Limb (tissue), 2 donors: ENCODE measurements around the gene PNPLA5.

Source experiments
- DNase-seq, 2 donors: peaks; one replicate each; pipeline ENCODE4 v3.0.0-alpha.2; 2016; ENCODE audit errors: extremely low spot score in 2 of 2

PNPLA5 gene

DNA sequence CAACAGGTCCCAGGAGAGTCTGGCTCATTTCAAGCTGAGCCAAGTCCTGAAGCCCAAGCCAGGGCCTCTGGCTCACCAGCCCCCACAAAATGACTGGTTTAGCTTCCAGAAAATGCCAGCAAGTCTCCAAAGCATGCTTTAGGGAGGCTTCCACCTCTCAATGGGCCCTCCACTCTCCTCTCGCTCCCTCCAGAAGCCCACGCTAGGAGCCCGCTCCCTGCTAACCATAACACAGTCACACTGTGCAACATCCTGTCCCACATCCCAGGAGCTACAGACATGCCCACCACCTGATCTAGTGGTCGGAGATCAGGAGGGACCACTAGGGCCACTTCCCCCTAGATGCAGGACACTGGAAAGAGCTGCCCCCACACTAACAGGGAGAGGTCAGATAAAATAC, 36.4 kb downstream of the PNPLA5 start:
- DNase-seq = no peak

DNA sequence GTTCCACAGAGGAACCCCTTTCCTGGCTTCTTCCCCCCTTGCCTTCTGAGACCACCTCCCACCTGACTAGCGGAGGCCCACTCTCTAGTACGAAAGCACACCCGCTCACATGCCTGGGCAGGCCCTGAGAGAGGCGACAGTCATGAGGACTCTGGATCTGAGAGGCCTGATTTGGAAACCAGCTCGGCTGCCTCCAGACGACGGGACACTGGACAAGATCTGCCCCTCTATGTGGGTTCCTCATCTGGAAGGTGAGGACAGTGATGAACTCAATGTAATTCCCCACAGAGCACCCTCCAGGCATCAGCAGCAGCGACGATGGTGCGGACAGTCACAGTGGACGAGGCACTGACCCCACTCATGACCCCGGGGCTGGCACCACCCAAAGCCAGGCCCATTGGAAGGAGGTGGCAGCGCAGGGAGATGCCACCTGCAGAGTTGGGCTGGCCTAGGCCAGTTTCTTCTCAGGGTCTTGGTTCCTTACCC, 37.0 kb downstream of the PNPLA5 start:
- DNase-seq = no peak

DNA sequence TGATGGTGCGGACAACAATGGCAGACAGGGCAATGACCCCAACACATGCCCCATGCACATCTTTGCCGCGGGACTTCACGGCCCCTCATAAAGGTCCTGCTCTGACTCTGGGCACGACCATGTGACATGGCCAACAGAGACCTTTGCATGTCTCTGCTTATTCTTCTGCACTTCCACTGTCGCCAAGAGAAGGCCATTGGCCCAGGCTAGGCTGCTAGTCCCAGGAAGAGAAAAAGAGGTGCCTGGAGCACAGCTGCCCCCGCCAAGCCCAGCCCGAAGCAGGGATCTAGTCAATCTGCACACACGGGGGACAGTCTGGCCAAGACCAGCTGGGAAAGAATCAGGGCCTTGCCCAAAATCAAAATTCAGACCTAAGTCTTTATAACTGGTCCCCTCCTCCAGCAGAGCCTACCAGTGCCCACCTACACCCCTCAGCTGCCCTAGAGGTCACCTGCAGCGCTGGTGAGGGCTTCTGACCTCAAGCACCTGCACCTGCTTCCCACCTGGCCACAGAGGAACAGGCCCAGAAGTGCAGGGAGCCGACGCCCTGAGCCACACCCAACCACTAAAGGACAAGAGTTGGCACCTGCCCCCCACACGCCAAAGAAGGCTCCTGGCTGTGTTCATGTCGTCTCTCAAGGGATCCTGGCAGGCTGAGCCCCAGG, 37.6 kb downstream of the PNPLA5 start:
- DNase-seq = no peak

DNA sequence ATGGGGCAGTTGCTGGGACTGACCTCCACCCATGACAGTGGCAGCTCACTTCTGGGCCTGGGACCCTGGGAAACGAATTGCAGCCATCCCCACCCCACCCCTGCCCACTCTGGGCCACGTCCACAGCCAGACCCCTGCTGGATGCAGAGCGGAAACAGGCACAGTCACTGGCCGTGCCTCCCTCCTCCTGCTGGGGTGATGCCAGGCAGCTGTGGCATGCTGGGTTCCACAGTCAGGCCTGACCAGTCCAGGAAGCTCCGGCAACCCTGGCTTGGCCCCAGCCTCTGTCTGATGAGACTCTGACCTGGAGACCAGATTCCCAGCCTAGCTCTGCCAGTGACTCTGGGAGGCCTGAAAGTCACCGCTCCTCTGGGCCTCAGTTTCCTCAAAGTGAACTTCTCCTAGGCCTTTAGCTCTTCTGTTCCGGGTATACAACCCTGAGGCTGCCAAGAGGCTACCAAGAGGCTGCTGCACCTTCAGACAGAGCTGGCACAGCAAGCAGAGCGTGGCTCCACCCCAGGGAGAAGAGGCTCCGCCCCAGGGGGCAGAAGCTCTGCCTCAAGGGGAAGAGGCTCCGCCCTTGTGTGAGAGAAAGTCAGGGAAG, 38.4 kb downstream of the PNPLA5 start:
- peak in 1 of 2 donors; percentile 24 for DNase-seq

DNA sequence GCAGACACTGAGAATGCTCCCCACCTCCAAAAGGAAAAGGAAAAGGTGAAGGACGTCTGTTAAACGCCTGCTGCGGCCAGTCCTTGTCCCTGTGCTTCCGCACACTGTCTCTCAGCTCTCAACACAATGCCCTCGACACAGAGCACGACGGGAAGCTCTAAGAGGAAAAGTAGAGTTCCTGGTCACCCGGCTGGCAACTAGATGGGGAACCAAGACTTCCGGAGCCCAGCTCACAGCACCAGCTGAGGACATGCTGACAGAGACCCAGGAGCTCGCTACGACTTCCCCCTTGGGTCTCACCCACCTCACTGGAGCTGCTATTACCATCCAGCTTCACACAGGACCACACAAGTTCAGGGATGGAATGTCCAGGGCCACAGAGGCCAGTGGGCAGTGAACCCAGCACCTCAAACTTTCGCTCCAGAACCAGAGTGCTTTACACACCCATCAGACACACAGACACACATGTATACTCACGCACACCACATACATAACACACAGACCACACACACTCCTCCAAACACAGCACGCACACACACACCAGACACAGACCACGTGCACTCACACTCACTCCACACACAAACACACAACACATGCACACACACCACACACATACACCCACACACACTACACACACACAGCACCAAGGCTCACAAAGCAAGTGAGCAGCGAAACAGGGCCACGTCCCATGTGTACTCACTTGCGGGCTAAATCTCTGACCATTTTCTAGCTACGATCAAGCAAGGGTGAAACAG, 39.1 kb downstream of the PNPLA5 start:
- no peak for DNase-seq

DNA sequence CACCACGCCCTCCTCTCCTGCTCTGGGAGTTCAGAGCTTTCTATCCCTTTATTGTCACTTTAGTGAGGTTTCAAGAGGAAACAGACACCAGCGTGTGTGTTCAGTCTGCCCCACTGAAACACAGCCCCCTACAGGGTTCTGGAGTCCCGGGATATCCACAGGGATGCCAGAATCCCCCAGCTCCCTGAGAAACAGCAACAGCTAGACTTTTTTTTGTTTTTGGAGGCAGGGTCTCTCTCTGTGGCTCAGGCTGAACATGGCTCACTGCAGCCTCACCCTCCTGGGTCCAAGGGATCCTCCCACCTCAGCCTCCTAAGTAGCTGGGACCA, 39.9 kb downstream of the PNPLA5 start:
- DNase-seq = no peak

DNA sequence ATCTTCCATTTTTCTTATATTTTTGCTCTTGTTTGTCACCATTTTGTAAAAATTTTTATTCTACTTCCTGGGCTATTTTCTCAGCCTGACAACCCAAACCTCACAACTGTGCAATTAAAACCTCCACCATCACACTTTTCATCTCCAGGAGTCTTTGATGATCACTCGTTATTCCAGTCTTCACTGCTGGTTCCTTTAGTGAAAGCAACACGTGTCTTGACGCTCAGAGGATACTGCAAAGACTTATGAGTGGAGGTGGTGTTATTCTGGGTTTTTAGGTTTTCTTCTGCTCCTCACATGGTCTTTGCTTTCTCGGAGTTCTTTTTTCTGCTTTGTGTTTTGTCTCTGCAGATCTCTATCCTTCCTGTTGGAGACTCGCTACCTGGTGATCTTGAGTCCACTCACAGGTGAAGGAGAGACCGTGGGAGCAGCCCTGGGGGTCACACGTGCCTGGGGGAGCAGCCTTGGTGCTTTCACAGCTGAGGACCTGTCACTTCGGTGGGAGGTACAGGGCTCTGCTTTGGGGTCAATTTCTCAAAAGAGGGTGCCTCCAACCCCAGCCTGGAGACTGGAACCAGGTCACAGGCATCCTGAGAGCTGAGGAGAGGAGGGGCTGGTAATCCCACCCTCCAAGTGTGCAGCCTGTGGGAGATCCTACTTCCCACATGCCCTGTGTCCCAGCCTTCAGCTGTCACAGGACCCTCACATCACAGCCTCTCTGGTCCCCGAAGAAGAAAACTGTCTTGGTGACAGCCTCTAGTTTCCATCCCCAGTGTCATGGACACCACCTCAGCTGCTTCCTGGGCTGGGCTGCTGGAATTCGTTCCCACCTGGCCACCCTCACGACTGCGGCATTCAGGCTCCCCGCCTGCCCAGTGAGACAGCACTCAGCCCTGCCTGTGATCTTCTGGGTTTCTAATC, 40.5 kb downstream of the PNPLA5 start:
- DNase-seq = peak in 1 of 2 donors; percentile 18

DNA sequence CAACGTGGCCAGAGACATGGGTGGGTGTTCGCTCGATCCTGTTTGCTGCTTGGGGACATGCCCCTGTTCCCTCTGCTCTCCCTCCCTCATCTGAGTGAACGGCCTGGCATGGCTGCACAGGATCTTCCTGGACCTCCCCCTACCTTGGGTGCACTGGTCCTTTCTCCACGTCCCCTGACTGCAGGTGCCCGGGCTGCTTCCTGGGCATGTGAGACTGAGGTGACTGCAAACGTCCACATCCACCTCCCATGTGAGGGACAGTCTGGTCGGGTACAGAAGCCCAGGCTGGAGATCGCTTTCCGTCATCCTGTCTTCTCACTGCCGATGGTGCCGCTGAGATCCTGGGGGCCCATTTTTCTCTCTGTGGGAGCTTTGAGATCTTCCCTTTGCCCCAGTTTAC, 41.3 kb downstream of the PNPLA5 start:
- DNase-seq = no peak

DNA sequence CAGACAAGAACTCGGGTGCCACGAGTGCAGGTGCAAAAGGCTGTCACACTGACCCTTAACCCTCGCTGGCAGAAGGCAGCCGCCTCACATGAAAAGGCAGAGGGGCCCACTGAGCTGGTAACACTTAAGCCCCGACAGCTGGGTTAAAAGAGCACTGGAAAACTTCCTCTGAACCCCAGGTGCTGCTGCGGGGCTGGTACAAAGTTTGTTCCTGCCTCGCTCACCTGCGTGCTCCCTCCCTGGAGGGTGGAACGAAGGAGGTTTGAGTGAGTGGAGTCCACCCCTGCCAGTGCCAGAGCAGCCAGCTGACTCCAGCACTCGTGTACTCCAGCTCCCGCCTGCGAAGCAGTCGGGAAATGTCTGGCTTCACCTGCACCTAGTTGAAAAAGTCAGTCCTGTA, 42.1 kb downstream of the PNPLA5 start:
- DNase-seq = peak in 1 of 2 donors; percentile 18

DNA sequence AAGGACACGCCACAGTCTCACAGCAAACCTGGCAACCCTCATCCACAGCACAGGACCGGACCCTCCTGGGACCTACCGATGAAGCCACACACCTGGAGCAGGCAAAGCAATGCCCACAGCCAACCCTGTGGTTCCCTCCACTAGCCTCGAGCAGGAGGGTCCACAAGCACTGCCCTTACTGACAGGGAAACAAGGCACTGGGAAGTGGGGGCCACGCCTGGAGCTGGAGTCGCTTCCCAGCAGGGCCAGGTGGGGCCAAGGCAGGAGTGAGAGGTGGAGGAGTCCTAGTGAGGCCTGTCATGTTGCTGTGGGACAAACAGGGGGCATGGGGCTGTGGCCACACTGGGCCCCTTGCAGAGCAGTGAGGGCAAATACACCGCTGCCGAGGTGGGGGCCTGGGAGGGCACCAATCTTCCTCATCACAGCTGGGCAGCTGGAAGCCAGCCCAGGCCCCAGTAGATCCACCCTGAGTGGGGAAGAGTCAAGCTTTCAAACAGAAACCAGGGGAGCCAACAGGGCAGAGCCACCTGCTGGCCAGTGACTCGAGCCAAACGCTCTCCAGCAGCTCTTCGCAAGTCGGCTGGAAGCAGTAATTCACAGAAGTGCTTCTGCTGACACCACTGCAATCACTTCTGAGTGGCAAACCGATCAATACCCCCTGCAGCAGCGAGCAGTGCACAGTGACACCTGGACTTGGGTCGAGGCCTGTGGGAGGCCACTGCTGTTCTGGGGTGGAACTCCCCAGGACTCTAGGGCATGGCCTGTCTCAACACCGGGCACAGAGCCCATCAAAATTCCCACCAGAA, 43.2 kb downstream of the PNPLA5 start:
- peak in 1 of 2 donors; percentile 61 for DNase-seq

DNA sequence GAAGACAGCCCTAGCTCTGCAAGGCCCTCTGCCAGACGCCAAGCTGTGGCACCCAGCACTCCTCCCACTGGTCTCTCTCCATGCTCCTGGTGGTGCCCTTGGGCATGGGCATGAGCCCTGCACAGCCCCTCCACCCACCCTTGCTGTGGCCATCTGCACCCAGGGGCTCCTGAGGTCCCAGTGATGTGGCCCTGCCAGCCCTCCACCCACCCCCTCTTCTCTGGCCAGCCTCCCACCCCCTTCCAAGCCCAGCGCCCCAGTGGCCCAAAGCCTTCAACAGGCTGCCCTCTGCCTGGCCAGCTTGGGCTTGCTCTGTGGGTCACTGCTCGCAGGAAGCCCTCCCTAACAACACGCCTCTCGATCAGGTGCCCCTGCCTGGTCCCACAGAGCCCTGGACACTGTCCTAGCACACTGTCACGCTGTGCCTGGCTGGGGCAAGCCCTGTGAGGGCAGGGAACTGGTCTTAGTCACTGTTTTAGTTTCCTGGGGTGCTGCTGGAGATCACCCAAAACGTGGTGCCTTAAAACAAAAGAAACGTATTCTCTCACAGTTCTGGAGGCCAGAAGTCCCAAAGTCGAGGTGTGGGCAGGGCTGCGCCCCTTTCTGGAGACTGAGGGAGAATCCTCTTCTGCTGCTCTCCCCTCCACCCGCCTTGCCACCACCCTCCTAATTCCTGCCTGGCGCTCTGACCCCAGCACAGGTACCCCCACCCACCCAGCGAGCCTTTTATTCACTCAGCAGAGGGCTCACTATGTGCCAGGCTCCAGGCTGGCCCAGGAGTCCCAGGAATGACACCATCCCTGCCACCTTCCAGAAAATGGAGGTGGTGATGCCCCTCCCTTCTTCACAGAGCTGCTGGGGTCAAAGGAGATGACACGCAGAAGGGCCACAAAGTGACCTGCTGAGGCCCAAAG, 44.2 kb downstream of the PNPLA5 start:
- DNase-seq = peak in 1 of 2 donors; percentile 18

DNA sequence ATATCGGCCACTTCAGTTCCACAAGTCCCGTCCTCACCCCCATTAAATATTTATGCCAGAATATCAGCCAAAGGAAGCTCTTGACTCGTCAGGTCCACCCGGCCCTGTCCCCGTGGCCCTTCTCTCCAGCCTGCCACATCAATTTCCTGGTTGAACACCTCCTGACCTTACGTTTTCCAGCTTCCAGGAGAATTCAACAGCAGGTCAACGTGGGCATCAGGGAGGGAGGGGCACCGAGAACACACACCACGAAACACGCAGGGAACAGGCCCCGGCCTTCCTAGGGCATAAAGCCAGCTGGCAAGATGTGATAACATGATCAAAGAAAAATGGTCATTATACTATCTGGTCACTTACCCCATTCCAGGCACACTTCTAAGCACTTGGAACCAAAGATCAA, 44.8 kb downstream of the PNPLA5 start:
- DNase-seq = no peak

DNA sequence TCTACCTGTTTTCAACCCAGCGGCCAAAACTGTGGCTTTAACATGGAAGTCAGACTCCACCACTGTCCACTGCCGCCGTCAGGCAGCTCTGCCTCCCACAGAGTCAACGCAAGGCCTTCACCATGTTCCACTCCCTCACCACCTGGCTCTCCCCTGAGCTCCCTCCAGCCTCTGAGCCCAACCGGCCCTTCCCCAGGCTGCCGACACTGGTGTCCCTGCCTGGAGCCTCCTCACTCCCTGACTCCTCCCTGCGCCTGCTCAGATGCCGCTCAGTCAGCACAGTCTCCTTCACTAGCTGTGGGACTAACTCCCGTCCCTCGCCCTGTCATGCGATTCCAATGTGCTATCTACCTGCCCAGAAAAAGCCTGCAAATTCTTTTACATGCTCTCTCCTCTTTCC, 45.8 kb downstream of the PNPLA5 start:
- no peak for DNase-seq

DNA sequence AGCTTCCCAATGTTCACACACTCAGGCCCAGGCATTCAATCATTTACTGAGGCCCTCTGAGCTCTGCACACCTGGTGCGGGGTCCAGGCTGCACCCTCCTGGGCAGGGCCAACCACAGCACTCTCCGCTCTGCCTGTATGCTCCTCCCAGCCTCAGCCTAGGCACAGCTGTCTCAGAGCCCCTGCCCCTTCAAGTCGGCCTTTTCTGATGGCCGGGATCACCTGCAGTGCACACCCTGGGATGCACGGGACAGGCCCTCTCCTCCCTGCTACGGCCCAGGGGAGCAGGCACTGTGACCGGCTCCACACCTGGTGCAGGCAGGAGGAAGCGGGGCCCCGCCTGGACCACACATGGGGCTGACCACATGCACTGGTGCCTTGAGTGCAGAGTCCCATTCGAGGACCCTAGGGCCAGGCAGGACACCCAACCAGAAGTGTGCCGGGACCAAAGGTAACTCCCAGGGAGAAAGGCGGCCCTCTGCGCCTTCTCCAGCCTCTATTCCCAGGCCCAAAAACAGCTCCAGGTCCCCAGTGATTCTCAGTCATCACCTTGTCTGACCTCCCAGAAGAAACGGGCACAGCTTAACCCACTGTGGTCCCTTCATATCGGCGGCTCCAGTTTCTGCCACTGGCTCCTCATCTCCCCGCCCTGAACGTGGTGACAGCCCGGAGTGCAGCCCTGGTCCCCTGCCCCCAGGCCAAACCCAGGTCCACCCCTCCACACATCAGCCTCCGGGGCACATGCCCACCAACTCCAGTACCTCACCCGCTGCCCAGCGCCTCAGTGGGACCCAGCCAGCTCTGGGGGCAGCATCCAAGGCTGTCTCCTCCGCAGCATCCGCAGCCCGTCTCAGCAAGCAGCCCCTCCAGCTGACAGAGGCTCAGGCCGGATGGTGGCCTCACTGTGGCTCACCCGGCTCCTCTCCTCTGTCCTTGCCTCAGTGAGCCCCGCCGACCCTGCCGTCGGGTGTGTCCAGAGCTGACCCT, 47.0 kb downstream of the PNPLA5 start:
- no peak for DNase-seq

DNA sequence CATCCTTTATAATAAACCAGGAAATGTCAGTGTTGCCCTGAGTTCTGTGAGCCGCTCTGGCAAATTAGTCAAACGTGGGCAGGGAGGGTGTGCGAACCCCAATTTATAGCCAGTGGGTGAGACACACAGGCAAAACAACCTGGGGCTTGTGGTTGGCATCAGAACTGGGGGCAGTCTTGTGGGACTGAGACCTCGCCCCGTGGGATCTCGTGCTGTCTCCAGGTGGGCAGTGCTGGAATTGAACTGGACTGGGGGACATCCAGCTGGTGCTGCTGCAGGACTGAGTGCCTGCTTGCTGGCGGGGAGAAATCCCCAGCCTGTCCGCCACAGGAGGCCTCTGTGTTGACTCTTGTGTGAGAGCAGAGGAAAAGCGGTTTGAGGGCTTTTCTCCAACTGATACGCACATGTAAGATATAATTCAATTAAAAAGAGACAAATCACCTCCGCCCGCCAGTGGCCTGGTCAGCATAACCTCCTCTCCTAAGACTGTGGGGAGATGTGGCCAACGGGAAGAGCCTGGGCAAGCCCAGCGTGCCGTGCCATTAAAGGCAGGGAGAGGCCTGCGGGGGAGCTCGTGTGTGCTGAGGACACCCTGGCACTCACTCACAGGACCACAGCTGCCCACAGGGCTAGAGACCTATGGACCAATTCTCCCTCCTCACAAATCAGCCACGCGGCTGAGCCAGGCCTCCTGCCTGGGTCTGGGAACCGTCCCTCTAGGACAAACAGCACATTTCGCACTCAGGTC, 47.9 kb downstream of the PNPLA5 start:
- DNase-seq = no peak

DNA sequence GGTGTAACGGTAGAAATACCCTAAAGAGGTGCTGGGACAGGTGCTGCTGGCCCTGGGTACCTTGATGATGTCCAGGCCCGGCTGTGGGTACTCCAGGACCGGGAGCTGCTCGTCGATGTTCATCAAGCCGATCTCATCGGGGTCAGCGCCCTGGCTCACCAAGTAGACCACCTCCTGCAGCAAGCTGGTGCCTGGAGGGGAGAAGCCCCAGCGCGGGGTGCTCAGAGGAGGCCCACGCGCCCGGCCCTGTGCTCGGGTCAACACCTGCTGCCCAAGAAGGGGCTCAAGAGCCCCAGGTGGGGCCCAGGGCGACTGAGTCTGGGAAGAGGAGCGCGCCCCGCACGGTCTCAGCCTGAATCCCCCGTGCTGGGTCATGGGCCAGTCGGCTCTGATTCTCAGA, 50.1 kb downstream of the PNPLA5 start:
- DNase-seq = no peak

DNA sequence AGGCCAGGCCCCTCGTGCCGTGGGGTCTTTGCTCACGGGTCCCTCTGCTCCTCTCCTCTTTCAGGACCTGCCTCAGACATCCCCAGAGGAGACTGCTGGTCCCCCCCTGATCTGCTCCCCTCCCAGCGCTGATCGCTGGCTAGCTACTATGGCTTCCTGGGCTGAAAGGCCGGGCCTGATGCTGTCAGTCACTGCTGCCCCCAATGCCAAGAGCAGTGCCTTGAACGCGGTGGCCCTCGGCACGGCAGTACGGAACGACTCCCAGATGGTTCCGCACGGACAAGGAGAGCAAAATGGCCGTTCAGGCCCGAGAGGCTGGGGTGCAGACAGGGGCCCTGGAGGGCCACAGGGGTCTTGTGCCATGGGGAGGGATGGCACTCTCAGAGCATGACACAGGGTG, 51.0 kb downstream of the PNPLA5 start:
- DNase-seq = no peak

DNA sequence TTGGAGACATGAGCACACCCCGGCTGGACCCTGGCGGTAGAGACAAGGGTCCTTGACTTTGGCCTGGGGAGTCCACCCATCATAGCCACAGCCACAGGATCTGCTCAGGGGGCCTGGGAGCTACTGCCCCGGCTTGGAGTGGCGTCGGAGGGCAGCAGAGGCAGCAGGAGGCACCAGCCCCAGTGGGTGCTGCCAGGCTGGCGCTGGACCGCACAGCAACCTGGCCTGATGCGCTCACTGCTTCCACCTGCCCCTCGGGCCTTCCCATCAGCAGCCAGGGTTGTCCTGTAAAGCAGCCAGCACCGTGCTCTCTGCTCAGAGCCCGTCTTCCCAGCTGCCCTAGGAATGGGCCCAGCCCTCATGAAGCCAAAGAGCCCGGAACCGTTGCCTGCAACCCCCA, 51.4 kb downstream of the PNPLA5 start:
- DNase-seq = no peak
